Tibial nerve (tissue), 3 donors: Measurements from ENCODE around the gene BAD.

Experiments used
- POLR2A ChIP-seq, 2 donors: fragments of 450-650 bp; IDR thresholded peaks; one replicate each; pipeline ENCODE4 v1.6.1; 2017; ENCODE audit warnings: antibody characterized with exemption in 2 of 2, mild to moderate bottlenecking in 2 of 2, moderate library complexity in 2 of 2
- TF ChIP-seq, protein P1 (sequence below), 5 experiments: fragments of 200-600 bp in 3 of 5; fragments of 450-650 bp in 2 of 5; sonication (generic) in 3 of 5; IDR thresholded peaks; one replicate each; pipeline ENCODE4 v1.5.1; 2016 to 2019; ENCODE audit warnings: antibody characterized with exemption in 5 of 5, mild to moderate bottlenecking in 3 of 5, moderate library complexity in 2 of 5

DNA sequence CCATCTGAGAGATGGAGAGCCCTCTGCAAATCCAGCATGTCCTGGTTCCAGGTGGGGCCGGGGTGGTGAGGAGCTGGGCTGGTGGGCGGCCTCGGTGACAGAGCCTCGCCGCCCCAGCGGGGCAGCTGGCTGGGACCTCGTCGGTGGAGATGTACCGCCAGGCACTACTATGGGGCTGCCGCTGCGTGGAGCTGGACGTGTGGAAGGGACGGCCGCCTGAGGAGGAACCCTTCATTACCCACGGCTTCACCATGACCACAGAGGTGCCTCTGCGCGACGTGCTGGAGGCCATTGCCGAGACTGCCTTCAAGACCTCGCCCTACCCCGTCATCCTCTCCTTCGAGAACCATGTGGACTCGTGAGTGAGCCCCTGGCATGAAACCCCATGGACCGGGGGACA is 26.1 kb downstream of the BAD start:
- TF ChIP-seq POLR2A (IDR thresholded peaks at IDR 0.05) = no peak
- TF ChIP-seq, protein P1, sequence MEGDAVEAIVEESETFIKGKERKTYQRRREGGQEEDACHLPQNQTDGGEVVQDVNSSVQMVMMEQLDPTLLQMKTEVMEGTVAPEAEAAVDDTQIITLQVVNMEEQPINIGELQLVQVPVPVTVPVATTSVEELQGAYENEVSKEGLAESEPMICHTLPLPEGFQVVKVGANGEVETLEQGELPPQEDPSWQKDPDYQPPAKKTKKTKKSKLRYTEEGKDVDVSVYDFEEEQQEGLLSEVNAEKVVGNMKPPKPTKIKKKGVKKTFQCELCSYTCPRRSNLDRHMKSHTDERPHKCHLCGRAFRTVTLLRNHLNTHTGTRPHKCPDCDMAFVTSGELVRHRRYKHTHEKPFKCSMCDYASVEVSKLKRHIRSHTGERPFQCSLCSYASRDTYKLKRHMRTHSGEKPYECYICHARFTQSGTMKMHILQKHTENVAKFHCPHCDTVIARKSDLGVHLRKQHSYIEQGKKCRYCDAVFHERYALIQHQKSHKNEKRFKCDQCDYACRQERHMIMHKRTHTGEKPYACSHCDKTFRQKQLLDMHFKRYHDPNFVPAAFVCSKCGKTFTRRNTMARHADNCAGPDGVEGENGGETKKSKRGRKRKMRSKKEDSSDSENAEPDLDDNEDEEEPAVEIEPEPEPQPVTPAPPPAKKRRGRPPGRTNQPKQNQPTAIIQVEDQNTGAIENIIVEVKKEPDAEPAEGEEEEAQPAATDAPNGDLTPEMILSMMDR (IDR thresholded peaks at IDR 0.05) = no peak
